K562 (cell line): ENCODE data around the gene CPLX1. TPM values are rescaled to one million over a fixed set of nuclear protein-coding genes. Genes with fewer than 3 reads are reported as not detected.

Source experiments
- ATAC-seq: fragments of 200-7000 bp; cut with Tn5 transposase; 3 replicates; pipeline ENCODE4 v1.9.1; 2020; ENCODE audit warnings: moderate library complexity
- BruUV-seq: library from RNA; stranded (reverse); fragments of 400-500 nt; replicated peaks from 2 replicates; lab custom pipeline; 2021; lab: Mats Ljungman, UMichigan
- CTCF ChIA-PET: fragments of 300-600 bp; formaldehyde crosslinking; extraction: SDS; loops from one replicate; lab custom pipeline; 2021; ENCODE audit warnings: low intra/inter-chr PET ratio; lab: Yijun Ruan, JAX
- POLR2A ChIA-PET: fragments of 300-600, 350-650 bp; sonication (Branson Sonifier 250); formaldehyde crosslinking; extraction: SDS; loops from one replicate; lab custom pipeline; 2021; ENCODE audit warnings: antibody characterized with exemption, inconsistent platforms; lab: Yijun Ruan, JAX
- DNase-seq, 4 experiments: peaks; one replicate each; pipeline versions ENCODE4 v3.0.0 to v3.0.0-alpha.2; 2011 to 2018; ENCODE audit warnings: low spot score in 3 of 4, mixed read lengths in 3 of 4; ENCODE audit errors: extremely low read depth in 1 of 4
- FAIRE-seq: peaks from 2 replicates; lab custom pipeline; 2011; peaks lifted over from hg19 to GRCh38; lab: Jason Lieb, UNC
- H2AFZ ChIP-seq: 2 replicates; pipeline ENCODE4 v1.6.0; 2011; ENCODE audit warnings: low read depth, low read length, control low read depth, inconsistent platforms
- H3K27ac ChIP-seq: fragments of 200-600 bp; 3 replicates; pipeline ENCODE4 v1.8.0; 2011; ENCODE audit warnings: low read depth, mild to moderate bottlenecking, control low read depth, inconsistent platforms, low read length, moderate library complexity, mixed read lengths; ENCODE audit errors: extremely low read depth
- H3K27me3 ChIP-seq, 2 experiments: fragments of 300-600 bp in 1 of 2; 2 replicates in 1 of 2; 3 replicates in 1 of 2; pipeline versions ENCODE4 v1.6.0 to v1.8.0; 2011; ENCODE audit warnings: inconsistent platforms in 2 of 2, low read length in 2 of 2, mild to moderate bottlenecking in 1 of 2, mixed read lengths in 1 of 2, moderate library complexity in 1 of 2; ENCODE audit not compliant: control insufficient read depth in 2 of 2, insufficient read depth in 2 of 2
- H3K36me3 ChIP-seq: fragments of 300-600 bp; 3 replicates; pipeline ENCODE4 v1.8.0; 2011; ENCODE audit warnings: mild to moderate bottlenecking, low read length, inconsistent platforms; ENCODE audit not compliant: control insufficient read depth, insufficient read depth
- H3K4me1 ChIP-seq, 2 experiments: fragments of 200-600 bp in 1 of 2; replicated peaks in 1 of 2; 2 replicates in 1 of 2; 3 replicates in 1 of 2; pipeline versions ENCODE4 v1.5.1 to v1.8.0; 2011; ENCODE audit warnings: inconsistent platforms in 2 of 2, low read length in 2 of 2, mild to moderate bottlenecking in 1 of 2, mixed read lengths in 1 of 2, moderate library complexity in 1 of 2; ENCODE audit not compliant: control insufficient read depth in 2 of 2, insufficient read depth in 2 of 2
- H3K4me2 ChIP-seq: 2 replicates; pipeline ENCODE4 v1.6.1; 2011; ENCODE audit warnings: low read length, control low read depth, inconsistent platforms, mixed read lengths; ENCODE audit not compliant: insufficient read depth
- H3K4me3 ChIP-seq: fragments of 200-600 bp; sonication (generic), shearing (Covaris generic); 2 replicates; pipeline ENCODE4 v1.5.1; 2016; ENCODE audit warnings: control low read depth, inconsistent platforms
- H3K79me2 ChIP-seq: fragments of 200-600 bp; 3 replicates; pipeline ENCODE4 v1.8.0; 2011; ENCODE audit warnings: low read length, inconsistent platforms; ENCODE audit not compliant: control insufficient read depth, insufficient read depth
- H3K9ac ChIP-seq, 2 experiments: 2 replicates each; pipeline versions ENCODE4 v1.6.0 to v1.6.1; 2011; ENCODE audit warnings: low read depth in 2 of 2, low read length in 2 of 2, control low read depth in 1 of 2, inconsistent platforms in 1 of 2, mild to moderate bottlenecking in 1 of 2, mixed read lengths in 1 of 2; ENCODE audit not compliant: insufficient read depth in 1 of 2
- H3K9me1 ChIP-seq: one replicate; pipeline ENCODE4 v1.6.0; 2011; ENCODE audit warnings: inconsistent platforms, mild to moderate bottlenecking, low read length, moderate library complexity; ENCODE audit not compliant: control insufficient read depth, insufficient read depth
- H3K9me3 ChIP-seq: replicated peaks from 2 replicates; pipeline ENCODE4 v1.5.1; 2011; ENCODE audit warnings: low read depth, low read length, inconsistent platforms; ENCODE audit not compliant: control insufficient read depth, insufficient read depth
- H4K20me1 ChIP-seq: replicated peaks from 2 replicates; pipeline ENCODE4 v1.6.1; 2011; ENCODE audit warnings: low read length, inconsistent platforms, mixed read lengths; ENCODE audit not compliant: control insufficient read depth, insufficient read depth
- ARHGAP35 ChIP-seq: fragments of 450-650 bp; IDR thresholded peaks from 2 replicates; pipeline ENCODE4 v1.6.1; 2018; ENCODE audit not compliant: partially characterized antibody
- CBX2 ChIP-seq: fragments of 200-600 bp; sonication (generic); IDR thresholded peaks from one replicate; pipeline ENCODE4 v1.6.1; 2012; ENCODE audit warnings: mild to moderate bottlenecking, low read length, inconsistent platforms; ENCODE audit not compliant: insufficient read depth, poor library complexity, severe bottlenecking
- JUND ChIP-seq, 2 experiments: IDR thresholded peaks; 2 replicates in 1 of 2; 3 replicates in 1 of 2; pipeline ENCODE4 v1.6.1; 2011; ENCODE audit warnings: borderline replicate concordance in 2 of 2, low read depth in 2 of 2, low read length in 2 of 2, improper control_type of control experiment in 1 of 2, missing biosample characterization in 1 of 2, missing genetic modification characterization in 1 of 2, missing genetic modification reagents in 1 of 2
- KLF13 ChIP-seq: fragments of 450-650 bp; IDR thresholded peaks from 2 replicates; pipeline ENCODE4 v1.6.1; 2016; ENCODE audit warnings: missing genetic modification characterization, low read depth, mild to moderate bottlenecking, missing compliant biosample characterization, moderate library complexity, borderline replicate concordance
- MXI1 ChIP-seq: IDR thresholded peaks from 2 replicates; pipeline ENCODE4 v1.6.1; 2011; ENCODE audit warnings: low read depth, mild to moderate bottlenecking, improper control_type of control experiment, low read length
- NONO ChIP-seq, 2 experiments: fragments of 200-400 bp in 1 of 2; fragments of 450-650 bp in 1 of 2; formaldehyde crosslinking in 1 of 2; IDR thresholded peaks; 2 replicates each; pipeline ENCODE4 v1.6.1; 2017; ENCODE audit warnings: low read depth in 2 of 2, mild to moderate bottlenecking in 2 of 2, moderate library complexity in 2 of 2, low read length in 1 of 2
- PHF21A ChIP-seq: fragments of 450-650 bp; IDR thresholded peaks from 2 replicates; pipeline ENCODE4 v1.6.1; 2017; ENCODE audit warnings: low read depth, borderline replicate concordance
- WGBS: fragments of 100-300 bp; shearing (Covaris generic); methylation state at CpG from one replicate; pipeline ENCODE4 v1.1.6; 2016; ENCODE audit warnings: low coverage, mixed read lengths; ENCODE audit not compliant: insufficient coverage; ENCODE audit errors: missing lambda C conversion rate; 5-methylcytosine and 5-hydroxymethylcytosine counted together
- in situ Hi-C: fragments of 300-500 bp; cut with MboI; formaldehyde crosslinking; loops from 4 replicates; pipeline ENCODE4 v1.15.0; 2018; ENCODE audit warnings: inconsistent platforms, mixed read lengths
- intact Hi-C: fragments of 100-400 bp; cut with micrococcal nuclease; formaldehyde crosslinking; loops from 2 replicates; pipeline ENCODE4 v1.14.2; 2022
- polyA plus RNA-seq, 8 experiments: library from polyadenylated mRNA; depleted of rRNA in 4 of 8; stranded (reverse) in 5 of 8; unstranded in 3 of 8; fragments of >200 nt; fragmentation: Nextera tagmentation in 2 of 8; fragmentation: Illumina TruSeq in 1 of 8; extraction: Ambion mirVana in 2 of 8; extraction: Trizol in 1 of 8; gene quantifications; 2 replicates each; pipeline versions ENCODE4 v1.2.1 to v1.2.3, GENCODE V29; 2011 to 2014; ENCODE audit warnings: inconsistent platforms in 1 of 8, missing spikeins in 1 of 8
- total RNA-seq, 7 experiments: library from RNA; depleted of rRNA in 6 of 7; stranded (reverse); fragments of >200 nt in 6 of 7; fragmentation: Illumina TruSeq in 2 of 7; extraction: Trizol in 2 of 7; gene quantifications; 2 replicates each; pipeline versions ENCODE4 v1.2.1 to v1.2.3, GENCODE V29; 2011 to 2021; ENCODE audit warnings: low replicate concordance in 1 of 7
- TF ChIP-seq, protein P1 (sequence below): fragments of 250-450 bp; sonication (Bioruptor Pico); IDR thresholded peaks from 2 replicates; pipeline ENCODE4 v1.4.0; 2020; ENCODE audit warnings: mild to moderate bottlenecking, moderate library complexity

Gene CPLX1
- total and polyA plus RNA-seq, 9 of the 15 experiments (the other 6 are each of a cell fraction or from before 2014, with no cell fraction given), result 0.03 to 3.3 (median 0.17) TPM; not detected in 2

DNA sequence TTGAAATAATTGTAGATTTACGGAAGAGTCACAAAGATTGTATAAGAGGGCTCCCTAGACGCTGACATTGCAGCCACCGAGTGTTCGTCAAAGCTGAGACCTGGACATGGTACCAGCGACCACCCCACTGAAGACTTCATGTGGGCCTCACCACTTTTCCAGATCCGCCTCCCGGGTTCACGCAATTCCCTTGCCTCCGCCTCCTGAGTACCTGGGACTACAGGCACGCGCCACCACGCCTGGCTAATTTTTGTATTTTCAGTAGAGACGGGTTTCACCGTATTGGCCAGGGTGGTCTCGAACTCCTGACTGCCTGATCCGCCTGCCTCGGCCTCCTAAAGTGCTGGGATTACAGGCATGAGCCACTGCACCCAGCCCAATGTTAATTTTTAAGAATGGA is 29.7 kb downstream of the CPLX1 start:
- no peak for TF ChIP-seq JUND (IDR thresholded peaks at IDR 0.05; ENCODE audit: borderline replicate concordance, low read depth, low read length)
- no peak for TF ChIP-seq JUND (tag; IDR thresholded peaks at IDR 0.05; ENCODE audit: borderline replicate concordance, low read depth, low read length)
- TF ChIP-seq CBX2, result no peak
- TF ChIP-seq, all 486 proteins: peak for 0
- 0 out of 2 replicates have a peak, but pooled peaks cover 3% of the 10 kb centered on the region for H4K20me1 ChIP-seq
- peaks cover 15 to 35% of the 10 kb centered on the region in 2 experiments for H3K27me3 ChIP-seq
- H3K9me1 ChIP-seq, result no peaks in the 10 kb centered on the region
- H2AFZ ChIP-seq, result no peak overlapping the region
- no peak overlapping the region for H3K9ac ChIP-seq
- H3K9me3 ChIP-seq, result no peaks in the 10 kb centered on the region
- no peaks in the 10 kb centered on the region for H3K36me3 ChIP-seq
- H3K4me2 ChIP-seq, result no peak overlapping the region
- ChIA-PET CTCF (no interaction called here), POLR2A (no interaction called here)
- BruUV-seq, result no TSS peak
- intact Hi-C loops, result no loop called here
- no peak for DNase-seq
- WGBS, result 69% methylated on average over 15 of the region's 17 CpGs
- H3K27ac ChIP-seq, result no peak overlapping the region
- in situ Hi-C loops, result no loop called here
- H3K79me2 ChIP-seq, result no peaks in the 10 kb centered on the region
- no peak for FAIRE-seq
- no peak overlapping the region for H3K4me3 ChIP-seq
- ATAC-seq, result no peak
- peaks cover 0 to 44% of the 10 kb centered on the region in 2 experiments; a peak in 3 of 5 replicates for H3K4me1 ChIP-seq

DNA sequence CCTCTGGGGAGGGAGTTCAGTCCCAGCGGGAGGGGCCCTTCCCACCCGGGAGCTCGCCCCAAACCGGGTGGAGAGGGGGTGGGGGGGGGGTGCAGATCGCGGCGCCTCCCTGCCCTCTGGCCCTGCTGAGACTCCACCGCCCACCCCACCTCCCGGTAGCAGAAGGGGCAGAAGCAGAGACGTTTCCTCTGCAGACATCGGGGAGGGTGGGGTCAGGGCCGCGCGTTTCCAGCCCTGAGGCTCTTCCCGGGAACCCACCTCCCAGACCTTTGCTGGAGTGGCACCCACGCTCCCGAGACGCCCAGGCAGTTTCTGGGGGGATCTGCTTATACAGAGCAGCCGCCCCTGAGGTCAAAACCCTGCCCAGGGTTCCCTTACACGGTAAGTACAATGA is 30.2 kb downstream of the CPLX1 start:
- Histone ChIP-seq H3K9ac (no peak overlapping the region), H3K79me2 (no peaks in the 10 kb centered on the region), H2AFZ (no peak overlapping the region), H3K36me3 (no peaks in the 10 kb centered on the region), H3K9me1 (no peaks in the 10 kb centered on the region), H3K4me3 (no peak overlapping the region), H3K4me2 (no peak overlapping the region)
- CTCF ChIA-PET, result no interaction called here
- intact Hi-C loops (no loop called here), in situ Hi-C loops (no loop called here)
- FAIRE-seq (no peak), DNase-seq (no peak)
- POLR2A ChIA-PET, result no interaction called here
- TF ChIP-seq MXI1 (no peak), ARHGAP35 (no peak), NONO (IDR thresholded peaks at IDR 0.05; ENCODE audit: low read depth in 2 of 2, low read length in 1 of 2) (no peak), PHF21A (no peak), KLF13 (tag) (no peak)
- TF ChIP-seq, protein P1, sequence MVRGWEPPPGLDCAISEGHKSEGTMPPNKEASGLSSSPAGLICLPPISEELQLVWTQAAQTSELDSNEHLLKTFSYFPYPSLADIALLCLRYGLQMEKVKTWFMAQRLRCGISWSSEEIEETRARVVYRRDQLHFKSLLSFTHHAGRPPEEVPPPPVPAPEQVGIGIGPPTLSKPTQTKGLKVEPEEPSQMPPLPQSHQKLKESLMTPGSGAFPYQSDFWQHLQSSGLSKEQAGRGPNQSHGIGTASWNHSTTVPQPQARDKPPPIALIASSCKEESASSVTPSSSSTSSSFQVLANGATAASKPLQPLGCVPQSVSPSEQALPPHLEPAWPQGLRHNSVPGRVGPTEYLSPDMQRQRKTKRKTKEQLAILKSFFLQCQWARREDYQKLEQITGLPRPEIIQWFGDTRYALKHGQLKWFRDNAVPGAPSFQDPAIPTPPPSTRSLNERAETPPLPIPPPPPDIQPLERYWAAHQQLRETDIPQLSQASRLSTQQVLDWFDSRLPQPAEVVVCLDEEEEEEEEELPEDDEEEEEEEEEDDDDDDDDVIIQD (CRISPR knock-in tag), result no peak
- TF ChIP-seq, all 486 proteins: peak for 0
- no peak for ATAC-seq
- no peak overlapping the region for H3K27ac ChIP-seq
- peaks cover 15 to 35% of the 10 kb centered on the region in 2 experiments for H3K27me3 ChIP-seq
- 0 out of 2 replicates have a peak, but pooled peaks cover 3% of the 10 kb centered on the region for H4K20me1 ChIP-seq
- H3K4me1 ChIP-seq, result peaks cover 0 to 46% of the 10 kb centered on the region in 2 experiments; a peak in 3 of 5 replicates
- BruUV-seq, result no TSS peak
- 30% methylated on average over 13 of the region's 20 CpGs for WGBS
- no peaks in the 10 kb centered on the region for H3K9me3 ChIP-seq
